Spleen (tissue), 7 donors: ENCODE results near the gene PTMA.

Experiments
- POLR2A ChIP-seq, 3 donors: fragments of 450-650 bp; IDR thresholded peaks; one replicate each; pipeline ENCODE4 v1.5.1; 2017; ENCODE audit warnings: antibody characterized with exemption in 3 of 3, mild to moderate bottlenecking in 1 of 3
- TF ChIP-seq, protein P1 (sequence below), 11 experiments: fragments of 200-600 bp in 7 of 11; fragments of 450-650 bp in 4 of 11; sonication (generic) in 4 of 11; IDR thresholded peaks in 8 of 11; conservative IDR thresholded peaks in 3 of 11; 1 replicate in 7 of 11; 2 replicates in 4 of 11; pipeline versions ENCODE4 v1.4.0 to v1.8.0; 2016 to 2021; ENCODE audit warnings: antibody characterized with exemption in 11 of 11, inconsistent platforms in 4 of 11, mild to moderate bottlenecking in 1 of 11
- donor health status: DM: no; HTN: no; CAD: no; lungs with moderate emphysema.
- donor health status: DM: no; HTN: no; CAD: no.
- donor health status: DM: no; HTN: no; CAD: no.

- no peak for TF ChIP-seq POLR2A (IDR thresholded peaks at IDR 0.05)
- TF ChIP-seq, protein P1, sequence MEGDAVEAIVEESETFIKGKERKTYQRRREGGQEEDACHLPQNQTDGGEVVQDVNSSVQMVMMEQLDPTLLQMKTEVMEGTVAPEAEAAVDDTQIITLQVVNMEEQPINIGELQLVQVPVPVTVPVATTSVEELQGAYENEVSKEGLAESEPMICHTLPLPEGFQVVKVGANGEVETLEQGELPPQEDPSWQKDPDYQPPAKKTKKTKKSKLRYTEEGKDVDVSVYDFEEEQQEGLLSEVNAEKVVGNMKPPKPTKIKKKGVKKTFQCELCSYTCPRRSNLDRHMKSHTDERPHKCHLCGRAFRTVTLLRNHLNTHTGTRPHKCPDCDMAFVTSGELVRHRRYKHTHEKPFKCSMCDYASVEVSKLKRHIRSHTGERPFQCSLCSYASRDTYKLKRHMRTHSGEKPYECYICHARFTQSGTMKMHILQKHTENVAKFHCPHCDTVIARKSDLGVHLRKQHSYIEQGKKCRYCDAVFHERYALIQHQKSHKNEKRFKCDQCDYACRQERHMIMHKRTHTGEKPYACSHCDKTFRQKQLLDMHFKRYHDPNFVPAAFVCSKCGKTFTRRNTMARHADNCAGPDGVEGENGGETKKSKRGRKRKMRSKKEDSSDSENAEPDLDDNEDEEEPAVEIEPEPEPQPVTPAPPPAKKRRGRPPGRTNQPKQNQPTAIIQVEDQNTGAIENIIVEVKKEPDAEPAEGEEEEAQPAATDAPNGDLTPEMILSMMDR (IDR thresholded peaks at IDR 0.05 in 8 of 11, conservative IDR thresholded peaks at IDR 0.05 in 3 of 11): no peak
These were observed 20.4 kb upstream of the PTMA start for GRCh38 chr2:231687961-231688360.
